ENCODE measurements around the gene LTBP3. TPM values are rescaled to one million over a fixed set of nuclear protein-coding genes. Genes with fewer than 3 reads are reported as not detected.

Gene LTBP3
- total and polyA plus RNA-seq, 3 experiments from 2014 or later = 17.9 to 35.4 (median 33.2) TPM

- H3K9me3 ChIP-seq (ENCODE audit: low read length) = no peaks in the 10 kb centered on the region
- Mint-ChIP-seq H3K4me1 (peaks cover 40 to 43% (median 41%) of the 10 kb centered on the region in 3 donors), H3K4me3 (no peak overlapping the region)
These were observed 56.5 kb downstream of the LTBP3 start for GRCh38 chr11:65501472-65502273.

DNA sequence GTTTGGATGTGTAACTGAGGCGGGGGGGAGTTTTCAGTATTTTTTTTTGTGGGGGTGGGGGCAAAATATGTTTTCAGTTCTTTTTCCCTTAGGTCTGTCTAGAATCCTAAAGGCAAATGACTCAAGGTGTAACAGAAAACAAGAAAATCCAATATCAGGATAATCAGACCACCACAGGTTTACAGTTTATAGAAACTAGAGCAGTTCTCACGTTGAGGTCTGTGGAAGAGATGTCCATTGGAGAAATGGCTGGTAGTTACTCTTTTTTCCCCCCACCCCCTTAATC, 57.0 kb downstream of the LTBP3 start:
- Histone ChIP-seq H3K9me3 (ENCODE audit: low read length) (no peaks in the 10 kb centered on the region), H3K4me1 (ENCODE audit: insufficient read depth, low read length) (peaks cover 31% of the 10 kb centered on the region), H3K4me3 (ENCODE audit: low read length) (peak overlapping the region; percentile 97), H3K27me3 (ENCODE audit: insufficient read depth, low read length, poor library complexity, severe bottlenecking) (no peaks in the 10 kb centered on the region), H3K36me3 (ENCODE audit: insufficient read depth, low read length) (peaks cover 62% of the 10 kb centered on the region), H3K27ac (ENCODE audit: low read depth, low read length) (peak overlapping the region; percentile 95)
- Mint-ChIP-seq H3K4me1 (peaks cover 40 to 43% (median 41%) of the 10 kb centered on the region in 3 donors), H3K9me3 (peaks cover 0 to 2% (median 0%) of the 10 kb centered on the region in 5 donors), H3K27me3 (peaks cover 0 to 3% of the 10 kb centered on the region in 2 donors), H3K36me3 (peaks cover 21 to 32% (median 27%) of the 10 kb centered on the region in 3 donors), H3K4me3 (no peak overlapping the region), H3K27ac (no peak overlapping the region)
- no peak for DNase-seq
- CTCF ChIA-PET = interaction anchor here (0.9 to 21.4 kb wide), 3 partner anchors 9 to 81 kb away, joined by 3 to 448 read pairs (median 132); partner anchors contain the start of gene NEAT1
- POLR2A ChIA-PET = interaction anchor here (2.0 to 17.6 kb wide), 4 partner anchors 7 to 114 kb away, joined by 10 to 1366 read pairs (median 100); partner anchors contain the start of genes FRMD8 and NEAT1

More at GRCh38 chr11:65501472-65502273, 56.5 kb downstream of the LTBP3 start:
- Histone ChIP-seq H3K27ac (ENCODE audit: low read depth, low read length) (peak overlapping the region; percentile 95), H3K36me3 (ENCODE audit: insufficient read depth, low read length) (peaks cover 67% of the 10 kb centered on the region), H3K4me1 (ENCODE audit: insufficient read depth, low read length) (peaks cover 31% of the 10 kb centered on the region), H3K4me3 (ENCODE audit: low read length) (peak overlapping the region; percentile 97), H3K27me3 (ENCODE audit: insufficient read depth, low read length, poor library complexity, severe bottlenecking) (no peaks in the 10 kb centered on the region)
- peak in 1 of 5 donors; percentile 8 for DNase-seq
- ChIA-PET POLR2A (interaction anchor here (0.5 to 17.6 kb wide), 18 partner anchors 9 to 810 kb away, joined by 3 to 1366 read pairs (median 4); partner anchors contain the start of genes DPF2, FAU, FRMD8 and MRPL49), CTCF (interaction anchor here (0.9 to 21.4 kb wide), 3 partner anchors 8 to 82 kb away, joined by 3 to 448 read pairs (median 6); partner anchors contain the start of gene NEAT1)
- peaks cover 24 to 36% (median 33%) of the 10 kb centered on the region in 3 donors for H3K36me3 Mint-ChIP-seq
- peaks cover 0 to 3% of the 10 kb centered on the region in 2 donors for H3K27me3 Mint-ChIP-seq
- H3K9me3 Mint-ChIP-seq = peaks cover 0 to 2% (median 0%) of the 10 kb centered on the region in 5 donors
- H3K27ac Mint-ChIP-seq = peak overlapping the region in 1 of 8 donors; percentile 96

- Histone ChIP-seq H3K36me3 (ENCODE audit: insufficient read depth, low read length) (peaks cover 57% of the 10 kb centered on the region), H3K4me3 (ENCODE audit: low read length) (peak overlapping the region; percentile 97), H3K27ac (ENCODE audit: low read depth, low read length) (peak overlapping the region; percentile 95), H3K9me3 (ENCODE audit: low read length) (no peaks in the 10 kb centered on the region), H3K27me3 (ENCODE audit: insufficient read depth, low read length, poor library complexity, severe bottlenecking) (no peaks in the 10 kb centered on the region), H3K4me1 (ENCODE audit: insufficient read depth, low read length) (peaks cover 30% of the 10 kb centered on the region)
- peaks cover 0 to 3% of the 10 kb centered on the region in 2 donors for H3K27me3 Mint-ChIP-seq
- H3K27ac Mint-ChIP-seq = no peak overlapping the region
- CTCF ChIA-PET = interaction anchor here (0.7 to 21.4 kb wide), 9 partner anchors 8 to 119 kb away, joined by 3 to 448 read pairs (median 11); partner anchors contain the start of genes NEAT1 and SLC25A45
- POLR2A ChIA-PET = interaction anchor here (0.6 to 17.6 kb wide), 14 partner anchors 7 to 722 kb away, joined by 3 to 1366 read pairs (median 6); partner anchors contain the start of genes DPF2, FRMD8, NEAT1 and POLA2
- no peak overlapping the region for H3K4me3 Mint-ChIP-seq
- peaks cover 0 to 2% (median 0%) of the 10 kb centered on the region in 5 donors for H3K9me3 Mint-ChIP-seq
- H3K36me3 Mint-ChIP-seq = peaks cover 18 to 28% (median 22%) of the 10 kb centered on the region in 3 donors
- DNase-seq = peak in 4 of 5 donors; percentile 20 to 63 (median 43)
- H3K4me1 Mint-ChIP-seq = peaks cover 35 to 43% (median 37%) of the 10 kb centered on the region in 3 donors
These were observed 57.6 kb downstream of the LTBP3 start for GRCh38 chr11:65500387-65501185.

GRCh38 chr11:65499713-65500386, 58.3 kb downstream of the LTBP3 start:
- Mint-ChIP-seq H3K9me3 (peaks cover 0 to 2% (median 0%) of the 10 kb centered on the region in 5 donors), H3K27me3 (peaks cover 0 to 3% of the 10 kb centered on the region in 2 donors), H3K36me3 (peaks cover 14 to 25% (median 15%) of the 10 kb centered on the region in 3 donors), H3K4me1 (peaks cover 29 to 36% (median 30%) of the 10 kb centered on the region in 3 donors), H3K4me3 (no peak overlapping the region), H3K27ac (no peak overlapping the region)
- Histone ChIP-seq H3K27ac (ENCODE audit: low read depth, low read length) (peak overlapping the region; percentile 95), H3K9me3 (ENCODE audit: low read length) (no peaks in the 10 kb centered on the region), H3K36me3 (ENCODE audit: insufficient read depth, low read length) (peaks cover 49% of the 10 kb centered on the region), H3K4me1 (ENCODE audit: insufficient read depth, low read length) (peaks cover 23% of the 10 kb centered on the region), H3K27me3 (ENCODE audit: insufficient read depth, low read length, poor library complexity, severe bottlenecking) (no peaks in the 10 kb centered on the region), H3K4me3 (ENCODE audit: low read length) (peak overlapping the region; percentile 97)
- DNase-seq = peak in 2 of 5 donors; percentile 27 to 32
- ChIA-PET CTCF (interaction anchor here (0.7 to 21.4 kb wide), 11 partner anchors 8 to 118 kb away, joined by 3 to 448 read pairs (median 9); partner anchors contain the start of genes NEAT1 and SLC25A45), POLR2A (interaction anchor here (0.6 to 17.6 kb wide), 20 partner anchors 8 to 721 kb away, joined by 3 to 1366 read pairs (median 5); partner anchors contain the start of genes DPF2, FRMD8, MRPL49 and NEAT1)

GRCh38 chr11:65498977-65499712, 59.0 kb downstream of the LTBP3 start, which contains the start of gene MALAT1:
Gene MALAT1, plus strand, starts transcription at chr11:65499045.
- H3K9me3 ChIP-seq (ENCODE audit: low read length) = no peaks in the 10 kb centered on the region
- peaks cover 16% of the 10 kb centered on the region for H3K4me1 ChIP-seq (ENCODE audit: insufficient read depth, low read length)
- peaks cover 7 to 18% (median 8%) of the 10 kb centered on the region in 3 donors for H3K36me3 Mint-ChIP-seq
- peak within 1 kb of the TSS; percentile 97 for H3K4me3 ChIP-seq (ENCODE audit: low read length)
- ChIA-PET CTCF (interaction anchor here (0.9 to 21.4 kb wide), 10 partner anchors 9 to 117 kb away, joined by 3 to 448 read pairs (median 10); partner anchors contain the start of genes NEAT1 and SLC25A45), POLR2A (interaction anchor here (0.7 to 17.6 kb wide), 33 partner anchors 9 to 720 kb away, joined by 3 to 1366 read pairs (median 4); partner anchors contain the start of genes DPF2, FRMD8, MRPL49 and NEAT1)
- peaks cover 0 to 3% of the 10 kb centered on the region in 2 donors for H3K27me3 Mint-ChIP-seq
- peaks cover 0 to 2% (median 0%) of the 10 kb centered on the region in 5 donors for H3K9me3 Mint-ChIP-seq
- H3K27ac ChIP-seq (ENCODE audit: low read depth, low read length) = peak within 1 kb of the TSS; percentile 95
- peaks cover 22 to 32% (median 23%) of the 10 kb centered on the region in 3 donors for H3K4me1 Mint-ChIP-seq
- H3K4me3 Mint-ChIP-seq = no peak within 1 kb of the TSS
- DNase-seq = peak; percentile 88 to 98 (median 92)
- peaks cover 42% of the 10 kb centered on the region for H3K36me3 ChIP-seq (ENCODE audit: insufficient read depth, low read length)
- H3K27ac Mint-ChIP-seq = no peak within 1 kb of the TSS
- H3K27me3 ChIP-seq (ENCODE audit: insufficient read depth, low read length, poor library complexity, severe bottlenecking) = no peaks in the 10 kb centered on the region

DNA sequence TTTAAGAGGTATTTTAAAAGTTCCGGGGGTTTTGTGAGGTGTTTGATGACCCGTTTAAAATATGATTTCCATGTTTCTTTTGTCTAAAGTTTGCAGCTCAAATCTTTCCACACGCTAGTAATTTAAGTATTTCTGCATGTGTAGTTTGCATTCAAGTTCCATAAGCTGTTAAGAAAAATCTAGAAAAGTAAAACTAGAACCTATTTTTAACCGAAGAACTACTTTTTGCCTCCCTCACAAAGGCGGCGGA, 59.5 kb downstream of the LTBP3 start:
- Histone ChIP-seq H3K36me3 (ENCODE audit: insufficient read depth, low read length) (peaks cover 37% of the 10 kb centered on the region), H3K4me3 (ENCODE audit: low read length) (peak overlapping the region; percentile 97), H3K9me3 (ENCODE audit: low read length) (no peaks in the 10 kb centered on the region), H3K4me1 (ENCODE audit: insufficient read depth, low read length) (peaks cover 16% of the 10 kb centered on the region), H3K27ac (ENCODE audit: low read depth, low read length) (peak overlapping the region; percentile 95), H3K27me3 (ENCODE audit: insufficient read depth, low read length, poor library complexity, severe bottlenecking) (no peaks in the 10 kb centered on the region)
- Mint-ChIP-seq H3K27me3 (peaks cover 0 to 3% of the 10 kb centered on the region in 2 donors), H3K27ac (no peak overlapping the region), H3K4me3 (no peak overlapping the region), H3K9me3 (peaks cover 0 to 2% (median 0%) of the 10 kb centered on the region in 5 donors), H3K4me1 (peaks cover 18 to 27% (median 19%) of the 10 kb centered on the region in 3 donors), H3K36me3 (peaks cover 2 to 14% (median 3%) of the 10 kb centered on the region in 3 donors)
- CTCF ChIA-PET = interaction anchor here (1.0 to 21.4 kb wide), 9 partner anchors 10 to 117 kb away, joined by 3 to 448 read pairs (median 11); partner anchors contain the start of genes NEAT1 and SLC25A45
- POLR2A ChIA-PET = interaction anchor here (0.5 to 17.6 kb wide), 31 partner anchors 8 to 1120 kb away, joined by 3 to 1366 read pairs (median 4); partner anchors contain the start of genes DPF2, FRMD8, NEAT1 and PCNX3
- DNase-seq = no peak

All from CD8-positive, alpha-beta memory T cell (primary cell).